ENCODE data around the gene PPP2R2C. TPM values are rescaled to one million over a fixed set of nuclear protein-coding genes. Genes with fewer than 3 reads are reported as not detected.

Gene PPP2R2C
- total RNA-seq, 2 experiments from 2014 or later, result not detected

GRCh38 chr4:6271701-6272465 is 200.5 kb downstream of the PPP2R2C start:
- intact Hi-C loops (cut with micrococcal nuclease), result no loop called here
- H3K9me3 Mint-ChIP-seq, result no peaks in the 10 kb centered on the region
- H3K4me3 Mint-ChIP-seq, result peak overlapping the region; percentile 37
- H3K27me3 Mint-ChIP-seq (ENCODE audit: low read depth), result peaks cover 2% of the 10 kb centered on the region
- no peak overlapping the region for H3K27ac Mint-ChIP-seq
- DNase-seq, result no peak
- no peaks in the 10 kb centered on the region for H3K36me3 Mint-ChIP-seq (ENCODE audit: low read depth)
- peaks cover 13% of the 10 kb centered on the region for H3K4me1 Mint-ChIP-seq (ENCODE audit: low read depth)
- CTCF ChIA-PET, result interaction anchor here (1.4 to 2.5 kb wide), 3 partner anchors 38 to 60 kb away, joined by 5 to 9 read pairs (median 5); no protein-coding TSS in a partner anchor

- intact Hi-C loops (cut with micrococcal nuclease), result no loop called here
- CTCF ChIA-PET, result interaction anchor here (1.4 to 2.5 kb wide), 3 partner anchors 38 to 61 kb away, joined by 5 to 9 read pairs (median 5); no protein-coding TSS in a partner anchor
- Mint-ChIP-seq H3K27me3 (ENCODE audit: low read depth) (peaks cover 2% of the 10 kb centered on the region), H3K4me3 (peak overlapping the region; percentile 75), H3K4me1 (ENCODE audit: low read depth) (peaks cover 13% of the 10 kb centered on the region), H3K36me3 (ENCODE audit: low read depth) (no peaks in the 10 kb centered on the region), H3K9me3 (no peaks in the 10 kb centered on the region), H3K27ac (no peak overlapping the region)
- DNase-seq, result no peak
Measured at GRCh38 chr4:6271206-6271605, 201.2 kb downstream of the PPP2R2C start.

GRCh38 chr4:6270636-6271121 is 201.7 kb downstream of the PPP2R2C start:
- H3K36me3 Mint-ChIP-seq (ENCODE audit: low read depth), result no peaks in the 10 kb centered on the region

More at GRCh38 chr4:6270636-6271121, 201.7 kb downstream of the PPP2R2C start:
- no peak for DNase-seq
- Mint-ChIP-seq H3K4me1 (ENCODE audit: low read depth) (peaks cover 13% of the 10 kb centered on the region), H3K27me3 (ENCODE audit: low read depth) (peaks cover 2% of the 10 kb centered on the region), H3K9me3 (no peaks in the 10 kb centered on the region), H3K4me3 (peak overlapping the region; percentile 75), H3K27ac (no peak overlapping the region)
- CTCF ChIA-PET, result interaction anchor here (0.6 to 2.5 kb wide), 3 partner anchors 57 to 136 kb away, joined by 3 to 9 read pairs (median 5); no protein-coding TSS in a partner anchor
- intact Hi-C loops (cut with micrococcal nuclease), result no loop called here

Other genes with a start within 250 kb of the PPP2R2C start
- gene WFS1, start 202.8 kb downstream of the PPP2R2C start, total RNA-seq, result 1 to 10 TPM; 3.6 to 4.5 TPM
- gene MAN2B2, start 102.6 kb upstream of the PPP2R2C start, total RNA-seq, result 10 to 100 TPM; 12.7 to 12.8 TPM
- gene MRFAP1, start 168.1 kb upstream of the PPP2R2C start, total RNA-seq, result 100 to 1,000 TPM; 150 to 151 TPM
- 10 to 100 TPM in 1 of 2 experiments, 1 to 10 TPM in 1; 8.5 to 10.0 TPM for gene S100P, start 221.3 kb upstream of the PPP2R2C start, total RNA-seq
- gene MRFAP1L1, start 237.3 kb upstream of the PPP2R2C start, total RNA-seq, result 10 to 100 TPM; 37.0 to 38.6 TPM
- 10 to 100 TPM; 11.0 to 11.8 TPM for gene BLOC1S4, start 243.6 kb upstream of the PPP2R2C start, total RNA-seq

Data from activated naive CD4-positive, alpha-beta T cell treated with anti-CD3 and anti-CD28 coated beads for 36 hours (primary cell).